ENCODE measurements around the gene SORBS2.

Gene SORBS2

GRCh38 chr4:185654311-185654710 lies 157.7 kb downstream of the SORBS2 start:
- no peak for ATAC-seq
- no peak for TF ChIP-seq POU6F1 (CRISPR knock-in tag; IDR thresholded peaks at IDR 0.05; ENCODE audit: borderline replicate concordance, low read depth)
- TF ChIP-seq CSDC2 (CRISPR knock-in tag; IDR thresholded peaks at IDR 0.05), result no peak
- no peak for TF ChIP-seq RARB (CRISPR knock-in tag; IDR thresholded peaks at IDR 0.05)
- TF ChIP-seq ZFP3 (CRISPR knock-in tag; IDR thresholded peaks at IDR 0.05), result no peak
- no peak for TF ChIP-seq GLIS3 (CRISPR knock-in tag; IDR thresholded peaks at IDR 0.05)
- TF ChIP-seq ESRRG (CRISPR knock-in tag; IDR thresholded peaks at IDR 0.05), result no peak
- TF ChIP-seq BACH2 (CRISPR knock-in tag; IDR thresholded peaks at IDR 0.05; ENCODE audit: borderline replicate concordance), result no peak
- TF ChIP-seq ZFP30 (CRISPR knock-in tag; IDR thresholded peaks at IDR 0.05), result no peak
- TF ChIP-seq CSRNP3 (CRISPR knock-in tag; IDR thresholded peaks at IDR 0.05), result no peak
- TF ChIP-seq PPARA (CRISPR knock-in tag; IDR thresholded peaks at IDR 0.05; ENCODE audit: borderline replicate concordance), result no peak
- TF ChIP-seq TSHZ2 (CRISPR knock-in tag; IDR thresholded peaks at IDR 0.05), result no peak
- no peak for TF ChIP-seq OSR1 (CRISPR knock-in tag; IDR thresholded peaks at IDR 0.05)
- no peak for TF ChIP-seq ZNF565 (CRISPR knock-in tag; conservative IDR thresholded peaks at IDR 0.05; ENCODE audit: low read depth)

GRCh38 chr4:185651851-185652250 lies 160.1 kb downstream of the SORBS2 start:
- ATAC-seq, result no peak
- TF ChIP-seq TOX (CRISPR knock-in tag; IDR thresholded peaks at IDR 0.05; ENCODE audit: borderline replicate concordance) (no peak), TCF4 (CRISPR knock-in tag; IDR thresholded peaks at IDR 0.05; ENCODE audit: borderline replicate concordance) (no peak), PPARA (CRISPR knock-in tag; IDR thresholded peaks at IDR 0.05; ENCODE audit: borderline replicate concordance) (no peak), POU6F1 (CRISPR knock-in tag; IDR thresholded peaks at IDR 0.05; ENCODE audit: borderline replicate concordance, low read depth) (no peak), ESRRG (CRISPR knock-in tag; IDR thresholded peaks at IDR 0.05) (no peak), ZNF8 (CRISPR knock-in tag; IDR thresholded peaks at IDR 0.05) (no peak), GLIS3 (CRISPR knock-in tag; IDR thresholded peaks at IDR 0.05) (no peak)

GRCh38 chr4:185651137-185651677 lies 160.8 kb downstream of the SORBS2 start:
- no peak for ATAC-seq
- TF ChIP-seq CSDC2 (CRISPR knock-in tag; IDR thresholded peaks at IDR 0.05) (no peak), ESRRG (CRISPR knock-in tag; IDR thresholded peaks at IDR 0.05) (no peak), SNAI2 (CRISPR knock-in tag; IDR thresholded peaks at IDR 0.05) (no peak), CSRNP3 (CRISPR knock-in tag; IDR thresholded peaks at IDR 0.05) (no peak), BACH2 (CRISPR knock-in tag; IDR thresholded peaks at IDR 0.05; ENCODE audit: borderline replicate concordance) (no peak), ZFP3 (CRISPR knock-in tag; IDR thresholded peaks at IDR 0.05) (no peak), CREB5 (CRISPR knock-in tag; IDR thresholded peaks at IDR 0.05; ENCODE audit: low read depth) (no peak), ARNTL (CRISPR knock-in tag; IDR thresholded peaks at IDR 0.05; ENCODE audit: borderline replicate concordance, low read depth) (no peak), TSHZ2 (CRISPR knock-in tag; IDR thresholded peaks at IDR 0.05) (no peak), ZNF565 (CRISPR knock-in tag; conservative IDR thresholded peaks at IDR 0.05; ENCODE audit: low read depth) (no peak), GLIS3 (CRISPR knock-in tag; IDR thresholded peaks at IDR 0.05) (no peak), PATZ1 (CRISPR knock-in tag; IDR thresholded peaks at IDR 0.05; ENCODE audit: borderline replicate concordance) (no peak), TOX (CRISPR knock-in tag; IDR thresholded peaks at IDR 0.05; ENCODE audit: borderline replicate concordance) (no peak)

All from SK-N-SH treated with all-trans-retinoic acid at 6 μM for 48 hours (cell line).